Measurements from ENCODE around the gene SSTR4.

SSTR4 gene

DNA sequence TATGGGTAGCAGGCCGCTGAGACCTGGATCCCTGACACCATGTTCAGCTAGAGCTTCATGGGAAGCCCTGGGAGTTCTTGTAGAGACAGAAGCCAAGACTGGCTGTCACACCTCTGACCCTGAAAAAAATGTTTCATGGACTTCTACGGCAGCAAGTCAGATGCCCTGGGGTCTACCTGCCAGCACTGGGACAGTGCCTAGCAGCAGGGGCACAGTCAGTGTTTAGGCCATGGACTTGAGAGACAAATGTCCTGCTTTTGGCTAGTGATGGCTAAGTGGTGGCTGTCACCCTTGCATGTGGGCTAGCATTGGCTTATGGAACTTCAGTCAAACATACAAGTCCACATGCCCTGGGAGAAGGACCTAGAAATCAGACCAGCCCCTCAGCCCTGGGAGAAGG lies 41.3 kb upstream of the SSTR4 start:
- Histone ChIP-seq H3K9me3 (ENCODE audit: insufficient read depth, low read depth, low read length) (no peaks in the 10 kb centered on the region), H3K4me3 (ENCODE audit: low read length, poor library complexity, severe bottlenecking) (no peak overlapping the region), H4K20me1 (ENCODE audit: insufficient read depth, low read length, poor library complexity, severe bottlenecking) (no peaks in the 10 kb centered on the region), H3K27me3 (ENCODE audit: insufficient read depth, low read length, poor library complexity, severe bottlenecking) (no peaks in the 10 kb centered on the region), H3K4me2 (ENCODE audit: low read depth, low read length, poor library complexity, severe bottlenecking) (no peak overlapping the region), H3K79me2 (ENCODE audit: insufficient read depth, low read length) (no peaks in the 10 kb centered on the region), H3K9me2 (replicated peaks; ENCODE audit: low read depth, low read length) (no peaks in the 10 kb centered on the region), H2AFZ (ENCODE audit: low read length) (no peak overlapping the region), H3K9ac (ENCODE audit: low read depth, low read length, poor library complexity, severe bottlenecking) (no peak overlapping the region), H3K4me1 (ENCODE audit: insufficient read depth, low read length, poor library complexity, severe bottlenecking) (no peaks in the 10 kb centered on the region), H3K36me3 (ENCODE audit: insufficient read depth, low read length) (no peaks in the 10 kb centered on the region), H3F3A (ENCODE audit: low read depth) (no peaks in the 10 kb centered on the region)
- TF ChIP-seq, protein P1, sequence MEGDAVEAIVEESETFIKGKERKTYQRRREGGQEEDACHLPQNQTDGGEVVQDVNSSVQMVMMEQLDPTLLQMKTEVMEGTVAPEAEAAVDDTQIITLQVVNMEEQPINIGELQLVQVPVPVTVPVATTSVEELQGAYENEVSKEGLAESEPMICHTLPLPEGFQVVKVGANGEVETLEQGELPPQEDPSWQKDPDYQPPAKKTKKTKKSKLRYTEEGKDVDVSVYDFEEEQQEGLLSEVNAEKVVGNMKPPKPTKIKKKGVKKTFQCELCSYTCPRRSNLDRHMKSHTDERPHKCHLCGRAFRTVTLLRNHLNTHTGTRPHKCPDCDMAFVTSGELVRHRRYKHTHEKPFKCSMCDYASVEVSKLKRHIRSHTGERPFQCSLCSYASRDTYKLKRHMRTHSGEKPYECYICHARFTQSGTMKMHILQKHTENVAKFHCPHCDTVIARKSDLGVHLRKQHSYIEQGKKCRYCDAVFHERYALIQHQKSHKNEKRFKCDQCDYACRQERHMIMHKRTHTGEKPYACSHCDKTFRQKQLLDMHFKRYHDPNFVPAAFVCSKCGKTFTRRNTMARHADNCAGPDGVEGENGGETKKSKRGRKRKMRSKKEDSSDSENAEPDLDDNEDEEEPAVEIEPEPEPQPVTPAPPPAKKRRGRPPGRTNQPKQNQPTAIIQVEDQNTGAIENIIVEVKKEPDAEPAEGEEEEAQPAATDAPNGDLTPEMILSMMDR (conservative IDR thresholded peaks at IDR 0.05; ENCODE audit: low read length) = no peak
- no peak for TF ChIP-seq EZH2phosphoT487 (IDR thresholded peaks at IDR 0.05; ENCODE audit: borderline replicate concordance)

DNA sequence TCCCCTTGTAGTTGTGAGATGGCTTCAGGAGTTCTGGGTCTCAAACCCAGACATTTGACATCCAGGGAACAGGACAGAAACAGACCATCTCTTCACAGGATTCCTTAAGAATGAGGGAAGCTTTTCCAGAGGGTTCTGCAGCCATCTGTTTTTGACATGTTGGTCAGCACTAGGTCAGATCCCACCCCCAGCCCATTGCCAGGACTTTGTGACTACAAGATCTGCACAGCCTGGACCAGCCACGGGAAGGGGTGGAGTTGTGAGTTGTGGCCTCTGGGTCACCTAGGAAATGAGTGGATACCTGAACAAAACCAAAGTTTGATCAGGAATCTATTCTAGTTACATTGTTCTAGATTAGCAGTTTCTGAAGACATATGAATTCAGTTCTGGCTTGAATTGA lies 39.2 kb upstream of the SSTR4 start:
- Histone ChIP-seq H3K36me3 (ENCODE audit: insufficient read depth, low read length) (no peaks in the 10 kb centered on the region), H3K4me3 (ENCODE audit: low read length, poor library complexity, severe bottlenecking) (no peak overlapping the region), H3K27me3 (ENCODE audit: insufficient read depth, low read length, poor library complexity, severe bottlenecking) (no peaks in the 10 kb centered on the region), H2AFZ (ENCODE audit: low read length) (no peak overlapping the region), H3K4me1 (ENCODE audit: insufficient read depth, low read length, poor library complexity, severe bottlenecking) (no peaks in the 10 kb centered on the region), H3K9ac (ENCODE audit: low read depth, low read length, poor library complexity, severe bottlenecking) (no peak overlapping the region), H4K20me1 (ENCODE audit: insufficient read depth, low read length, poor library complexity, severe bottlenecking) (no peaks in the 10 kb centered on the region), H3K9me3 (ENCODE audit: insufficient read depth, low read depth, low read length) (no peaks in the 10 kb centered on the region), H3K79me2 (ENCODE audit: insufficient read depth, low read length) (no peaks in the 10 kb centered on the region), H3K9me2 (replicated peaks; ENCODE audit: low read depth, low read length) (no peaks in the 10 kb centered on the region), H3K4me2 (ENCODE audit: low read depth, low read length, poor library complexity, severe bottlenecking) (no peak overlapping the region), H3F3A (ENCODE audit: low read depth) (no peaks in the 10 kb centered on the region)
- TF ChIP-seq EZH2phosphoT487 (IDR thresholded peaks at IDR 0.05; ENCODE audit: borderline replicate concordance) = no peak
- TF ChIP-seq, protein P1 (conservative IDR thresholded peaks at IDR 0.05; ENCODE audit: low read length) = no peak

DNA sequence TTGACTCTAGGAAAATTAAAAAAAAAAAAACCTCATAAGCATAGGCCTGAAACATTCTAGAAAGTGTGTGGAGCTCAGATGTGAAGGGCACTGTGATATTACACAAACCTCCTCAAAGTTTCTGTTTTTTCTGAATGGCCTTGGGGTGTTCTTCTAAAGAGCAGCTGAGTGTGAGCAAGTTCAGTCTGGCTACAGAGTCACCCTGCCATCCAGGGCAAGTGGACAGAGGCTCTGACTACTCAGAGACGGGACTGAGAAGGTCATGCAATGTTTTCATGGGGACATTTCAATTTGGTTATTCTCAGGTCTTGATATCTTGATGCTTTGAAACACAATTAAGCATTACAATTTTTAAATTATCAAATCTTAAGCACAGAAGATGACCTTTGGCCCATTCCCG lies 36.6 kb upstream of the SSTR4 start:
- Histone ChIP-seq H4K20me1 (ENCODE audit: insufficient read depth, low read length, poor library complexity, severe bottlenecking) (no peaks in the 10 kb centered on the region), H3K4me2 (ENCODE audit: low read depth, low read length, poor library complexity, severe bottlenecking) (no peak overlapping the region), H3K9ac (ENCODE audit: low read depth, low read length, poor library complexity, severe bottlenecking) (no peak overlapping the region), H3K79me2 (ENCODE audit: insufficient read depth, low read length) (no peaks in the 10 kb centered on the region), H2AFZ (ENCODE audit: low read length) (no peak overlapping the region), H3K36me3 (ENCODE audit: insufficient read depth, low read length) (no peaks in the 10 kb centered on the region), H3K4me1 (ENCODE audit: insufficient read depth, low read length, poor library complexity, severe bottlenecking) (no peaks in the 10 kb centered on the region), H3K4me3 (ENCODE audit: low read length, poor library complexity, severe bottlenecking) (no peak overlapping the region), H3F3A (ENCODE audit: low read depth) (no peaks in the 10 kb centered on the region), H3K9me2 (replicated peaks; ENCODE audit: low read depth, low read length) (no peaks in the 10 kb centered on the region), H3K27me3 (ENCODE audit: insufficient read depth, low read length, poor library complexity, severe bottlenecking) (no peaks in the 10 kb centered on the region), H3K9me3 (ENCODE audit: insufficient read depth, low read depth, low read length) (no peaks in the 10 kb centered on the region)
- TF ChIP-seq, protein P1 (conservative IDR thresholded peaks at IDR 0.05; ENCODE audit: low read length) = no peak
- no peak for TF ChIP-seq EZH2phosphoT487 (IDR thresholded peaks at IDR 0.05; ENCODE audit: borderline replicate concordance)
